ENCODE data around the gene ZNF664.

Gene ZNF664

GRCh38 chr12:123937707-123938591, 35.1 kb upstream of the ZNF664 start:
- H3K9me3 Mint-ChIP-seq, result peaks cover 2% of the 10 kb centered on the region
- DNase-seq (ENCODE audit: low spot score in 2 of 2) (no peak), ATAC-seq (ENCODE audit: low read depth) (peak; percentile 51)
- H3K27ac Mint-ChIP-seq, result peak overlapping the region; percentile 54
- peaks cover 14% of the 10 kb centered on the region for H3K4me1 Mint-ChIP-seq
- peaks cover 36% of the 10 kb centered on the region for H3K36me3 Mint-ChIP-seq
- peak overlapping the region; percentile 3 for H3K4me3 Mint-ChIP-seq
- no peaks in the 10 kb centered on the region for H3K27me3 Mint-ChIP-seq

- Mint-ChIP-seq H3K27me3 (no peaks in the 10 kb centered on the region), H3K9me3 (peaks cover 2% of the 10 kb centered on the region), H3K4me1 (peaks cover 14% of the 10 kb centered on the region), H3K27ac (peak overlapping the region; percentile 54), H3K36me3 (peaks cover 36% of the 10 kb centered on the region), H3K4me3 (peak overlapping the region; percentile 2)
- ATAC-seq (ENCODE audit: low read depth) (no peak), DNase-seq (ENCODE audit: low spot score in 2 of 2) (no peak)
Observed at GRCh38 chr12:123938679-123939480, 34.1 kb upstream of the ZNF664 start.

GRCh38 chr12:123939716-123940626, 33.0 kb upstream of the ZNF664 start:
- Mint-ChIP-seq H3K9me3 (peaks cover 2% of the 10 kb centered on the region), H3K27ac (no peak overlapping the region), H3K4me1 (peaks cover 14% of the 10 kb centered on the region), H3K27me3 (no peaks in the 10 kb centered on the region), H3K4me3 (no peak overlapping the region), H3K36me3 (peaks cover 41% of the 10 kb centered on the region)
- ATAC-seq (ENCODE audit: low read depth) (no peak), DNase-seq (ENCODE audit: low spot score in 2 of 2) (no peak)

- peaks cover 14% of the 10 kb centered on the region for H3K4me1 Mint-ChIP-seq
- H3K36me3 Mint-ChIP-seq, result peaks cover 41% of the 10 kb centered on the region
- DNase-seq (ENCODE audit: low spot score in 2 of 2) (no peak), ATAC-seq (ENCODE audit: low read depth) (no peak)
- H3K27ac Mint-ChIP-seq, result no peak overlapping the region
- H3K27me3 Mint-ChIP-seq, result no peaks in the 10 kb centered on the region
- no peak overlapping the region for H3K4me3 Mint-ChIP-seq
- H3K9me3 Mint-ChIP-seq, result peaks cover 2% of the 10 kb centered on the region
Observed at GRCh38 chr12:123940627-123940966, 32.4 kb upstream of the ZNF664 start.

- Mint-ChIP-seq H3K4me3 (no peak overlapping the region), H3K27me3 (no peaks in the 10 kb centered on the region)
- DNase-seq (ENCODE audit: low spot score in 2 of 2), result no peak
Observed at GRCh38 chr12:123941000-123941399, 32.0 kb upstream of the ZNF664 start.

GRCh38 chr12:123941624-123942237, 31.3 kb upstream of the ZNF664 start:
- Mint-ChIP-seq H3K9me3 (peaks cover 2% of the 10 kb centered on the region), H3K27me3 (no peaks in the 10 kb centered on the region), H3K27ac (no peak overlapping the region), H3K4me1 (peaks cover 14% of the 10 kb centered on the region), H3K36me3 (peaks cover 44% of the 10 kb centered on the region), H3K4me3 (no peak overlapping the region)
- DNase-seq (ENCODE audit: low spot score in 2 of 2) (no peak), ATAC-seq (ENCODE audit: low read depth) (no peak)

More at GRCh38 chr12:123941000-123941399, 32.0 kb upstream of the ZNF664 start:
- no peak for ATAC-seq (ENCODE audit: low read depth)
- Mint-ChIP-seq H3K9me3 (peaks cover 2% of the 10 kb centered on the region), H3K4me1 (peaks cover 14% of the 10 kb centered on the region), H3K36me3 (peaks cover 44% of the 10 kb centered on the region), H3K27ac (no peak overlapping the region)

GRCh38 chr12:123942238-123942653, 30.8 kb upstream of the ZNF664 start:
- Mint-ChIP-seq H3K4me1 (peaks cover 14% of the 10 kb centered on the region), H3K9me3 (peaks cover 2% of the 10 kb centered on the region), H3K27me3 (no peaks in the 10 kb centered on the region), H3K27ac (no peak overlapping the region), H3K4me3 (no peak overlapping the region), H3K36me3 (peaks cover 43% of the 10 kb centered on the region)
- no peak for ATAC-seq (ENCODE audit: low read depth)
- no peak for DNase-seq (ENCODE audit: low spot score in 2 of 2)

GRCh38 chr12:123942911-123943648, 29.9 kb upstream of the ZNF664 start:
- no peak for ATAC-seq (ENCODE audit: low read depth)
- no peaks in the 10 kb centered on the region for H3K27me3 Mint-ChIP-seq
- DNase-seq (ENCODE audit: low spot score in 2 of 2), result no peak
- no peak overlapping the region for H3K4me3 Mint-ChIP-seq
- H3K9me3 Mint-ChIP-seq, result peaks cover 2% of the 10 kb centered on the region
- H3K27ac Mint-ChIP-seq, result no peak overlapping the region
- peaks cover 38% of the 10 kb centered on the region for H3K36me3 Mint-ChIP-seq
- H3K4me1 Mint-ChIP-seq, result peaks cover 10% of the 10 kb centered on the region

GRCh38 chr12:123943816-123944215, 29.2 kb upstream of the ZNF664 start:
- Mint-ChIP-seq H3K4me1 (peaks cover 3% of the 10 kb centered on the region), H3K36me3 (peaks cover 37% of the 10 kb centered on the region), H3K4me3 (no peak overlapping the region), H3K27me3 (no peaks in the 10 kb centered on the region), H3K27ac (no peak overlapping the region), H3K9me3 (peaks cover 2% of the 10 kb centered on the region)
- ATAC-seq (ENCODE audit: low read depth) (no peak), DNase-seq (ENCODE audit: low spot score in 2 of 2) (no peak)

- Mint-ChIP-seq H3K27ac (no peak overlapping the region), H3K27me3 (no peaks in the 10 kb centered on the region), H3K9me3 (peaks cover 2% of the 10 kb centered on the region), H3K4me1 (peaks cover under 1% of the 10 kb centered on the region), H3K4me3 (no peak overlapping the region), H3K36me3 (peaks cover 40% of the 10 kb centered on the region)
- ATAC-seq (ENCODE audit: low read depth), result no peak
- no peak for DNase-seq (ENCODE audit: low spot score in 2 of 2)
Observed at GRCh38 chr12:123944696-123945095, 28.3 kb upstream of the ZNF664 start.

GRCh38 chr12:123945287-123946151, 27.5 kb upstream of the ZNF664 start:
- H3K27me3 Mint-ChIP-seq, result no peaks in the 10 kb centered on the region
- no peak for ATAC-seq (ENCODE audit: low read depth)
- no peak overlapping the region for H3K4me3 Mint-ChIP-seq
- H3K36me3 Mint-ChIP-seq, result peaks cover 36% of the 10 kb centered on the region
- H3K4me1 Mint-ChIP-seq, result peaks cover 3% of the 10 kb centered on the region
- H3K9me3 Mint-ChIP-seq, result peaks cover 2% of the 10 kb centered on the region
- no peak overlapping the region for H3K27ac Mint-ChIP-seq
- DNase-seq (ENCODE audit: low spot score in 2 of 2), result no peak

- H3K4me1 Mint-ChIP-seq, result peaks cover 3% of the 10 kb centered on the region
- DNase-seq (ENCODE audit: low spot score in 2 of 2) (no peak), ATAC-seq (ENCODE audit: low read depth) (no peak)
- peaks cover 34% of the 10 kb centered on the region for H3K36me3 Mint-ChIP-seq
- H3K4me3 Mint-ChIP-seq, result no peak overlapping the region
- peaks cover 2% of the 10 kb centered on the region for H3K9me3 Mint-ChIP-seq
- H3K27ac Mint-ChIP-seq, result no peak overlapping the region
- H3K27me3 Mint-ChIP-seq, result no peaks in the 10 kb centered on the region
Observed at GRCh38 chr12:123946152-123946515, 26.9 kb upstream of the ZNF664 start.

All from memory B cell (primary cell).